ENCODE data around the gene ZSCAN32.
A peak's percentile ranks its signal among the peaks of the same experiment; 100 is the strongest.

The ZSCAN32 gene

GRCh38 chr16:3431779-3432219, 31.0 kb upstream of the ZSCAN32 start:
- Histone ChIP-seq H3K27ac (no peak overlapping the region), H3K4me1 (no peaks in the 10 kb centered on the region), H3K9me3 (no peaks in the 10 kb centered on the region), H3K4me3 (peak overlapping the region; percentile 14 to 20), H3K36me3 (peaks cover 14 to 24% (median 19%) of the 10 kb centered on the region in 3 donors), H3K27me3 (no peaks in the 10 kb centered on the region)
- TF ChIP-seq CTCF (IDR thresholded peaks at IDR 0.05): no peak
- DNase-seq: peak in 1 of 2 donors; percentile 24
- intact Hi-C loops (cut with DNase I; ENCODE audit: low total_unique reads): no loop called here

- Histone ChIP-seq H3K36me3 (peaks cover 22 to 26% (median 23%) of the 10 kb centered on the region in 3 donors), H3K27ac (no peak overlapping the region), H3K4me1 (no peaks in the 10 kb centered on the region), H3K27me3 (no peaks in the 10 kb centered on the region), H3K4me3 (no peak overlapping the region), H3K9me3 (peaks cover 34 to 80% (median 75%) of the 10 kb centered on the region in 3 donors)
- no peak for TF ChIP-seq CTCF (IDR thresholded peaks at IDR 0.05)
- intact Hi-C loops (cut with DNase I; ENCODE audit: low total_unique reads): no loop called here
- no peak for DNase-seq
These were observed 13.1 kb upstream of the ZSCAN32 start for GRCh38 chr16:3413730-3414379.

DNA sequence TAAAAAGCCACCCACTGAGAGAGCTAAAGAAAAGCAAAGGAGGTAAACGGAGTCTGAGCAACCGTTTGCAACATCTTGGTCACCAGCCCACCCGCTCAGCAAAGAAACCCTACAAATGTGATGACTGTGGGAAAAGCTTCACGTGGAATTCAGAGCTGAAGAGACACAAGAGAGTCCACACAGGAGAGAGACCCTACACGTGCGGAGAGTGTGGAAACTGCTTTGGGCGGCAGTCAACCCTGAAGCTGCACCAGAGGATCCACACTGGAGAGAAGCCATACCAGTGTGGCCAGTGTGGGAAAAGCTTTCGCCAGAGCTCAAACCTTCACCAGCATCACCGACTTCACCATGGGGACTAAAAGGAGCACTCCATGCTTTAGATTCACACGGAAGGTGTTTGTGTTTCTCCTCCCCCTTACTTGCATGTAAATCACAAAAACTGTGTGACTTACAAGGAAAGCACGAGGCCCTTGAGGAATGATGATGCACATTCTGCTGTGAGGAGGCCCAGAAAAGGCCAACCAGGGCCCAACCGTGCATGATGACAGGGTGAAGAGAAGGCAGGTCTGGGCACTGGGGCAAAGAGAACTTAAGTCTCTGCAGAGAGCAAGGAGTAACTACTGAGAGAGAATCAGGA, 7.9 kb upstream of the ZSCAN32 start:
- Histone ChIP-seq H3K36me3 (peaks cover 74 to 77% (median 75%) of the 10 kb centered on the region in 3 donors), H3K27me3 (no peaks in the 10 kb centered on the region), H3K4me1 (peaks cover 0 to 3% (median 3%) of the 10 kb centered on the region in 4 donors), H3K27ac (no peak overlapping the region), H3K4me3 (no peak overlapping the region), H3K9me3 (peaks cover 42 to 94% (median 74%) of the 10 kb centered on the region in 3 donors)
- no peak for DNase-seq
- TF ChIP-seq CTCF (IDR thresholded peaks at IDR 0.05): no peak
- intact Hi-C loops (cut with DNase I; ENCODE audit: low total_unique reads): no loop called here

DNA sequence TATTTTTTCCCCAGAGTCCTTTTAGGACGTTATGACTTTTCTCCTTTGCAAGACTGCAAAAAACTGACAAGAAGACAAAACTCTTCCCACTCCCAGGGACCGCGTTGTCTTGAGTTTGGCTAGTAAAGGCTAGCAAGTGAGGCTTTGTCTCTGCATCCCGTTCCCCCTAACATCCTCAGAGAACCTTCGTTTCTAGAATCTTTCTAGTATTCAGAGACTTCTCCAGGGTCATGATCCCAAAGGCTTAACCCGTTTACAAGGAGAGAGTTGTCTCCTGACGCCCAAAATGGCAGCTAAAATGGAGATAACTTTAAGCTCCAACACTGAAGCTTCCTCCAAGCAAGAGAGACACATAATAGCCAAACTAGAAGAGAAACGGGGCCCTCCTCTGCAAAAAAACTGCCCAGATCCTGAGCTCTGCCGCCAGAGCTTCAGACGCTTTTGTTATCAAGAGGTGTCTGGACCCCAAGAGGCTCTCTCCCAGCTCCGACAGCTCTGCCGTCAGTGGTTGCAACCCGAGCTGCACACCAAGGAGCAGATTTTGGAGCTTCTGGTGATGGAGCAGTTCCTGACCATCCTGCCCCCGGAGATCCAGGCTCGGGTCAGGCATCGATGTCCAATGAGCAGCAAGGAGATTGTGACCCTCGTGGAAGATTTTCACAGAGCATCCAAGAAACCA, 1.1 kb upstream of the ZSCAN32 start:
- peak overlapping the region; percentile 90 to 92 for H3K27ac ChIP-seq
- H3K4me3 ChIP-seq: peak overlapping the region; percentile 90 to 96
- peaks cover 52 to 56% (median 53%) of the 10 kb centered on the region in 3 donors for H3K36me3 ChIP-seq
- H3K27me3 ChIP-seq: no peaks in the 10 kb centered on the region
- no peak for DNase-seq
- H3K9me3 ChIP-seq: peaks cover 0 to 37% (median 25%) of the 10 kb centered on the region in 3 donors
- intact Hi-C loops (cut with DNase I; ENCODE audit: low total_unique reads): loop anchor here (1.0 kb wide), 1 partner anchor 56 kb away; no protein-coding TSS in a partner anchor
- peaks cover 0 to 35% (median 24%) of the 10 kb centered on the region in 4 donors for H3K4me1 ChIP-seq
- TF ChIP-seq CTCF (IDR thresholded peaks at IDR 0.05): no peak

DNA sequence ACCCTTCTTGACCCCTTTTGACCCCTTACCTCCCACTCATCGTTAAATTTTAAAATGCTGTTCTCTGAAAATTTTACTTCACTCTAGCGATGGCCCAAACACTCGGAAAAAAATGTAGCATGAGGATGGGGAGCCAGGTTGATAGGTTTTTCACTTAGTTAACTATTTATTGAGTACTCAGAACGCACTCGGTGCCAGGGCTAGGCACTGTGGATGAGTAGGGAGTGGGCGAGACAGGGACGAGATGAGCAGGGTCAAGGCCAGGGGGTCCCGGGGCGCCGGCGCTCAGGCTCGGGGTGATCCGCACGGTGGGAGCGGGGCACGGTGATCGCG, 392 bp downstream of the ZSCAN32 start:
- H3K36me3 ChIP-seq: peaks cover 52 to 56% (median 53%) of the 10 kb centered on the region in 3 donors

More for the DNA sequence above, 392 bp downstream of the ZSCAN32 start:
- peaks cover 0 to 35% (median 24%) of the 10 kb centered on the region in 4 donors for H3K4me1 ChIP-seq
- peaks cover 0 to 35% (median 28%) of the 10 kb centered on the region in 3 donors for H3K9me3 ChIP-seq
- intact Hi-C loops (cut with DNase I; ENCODE audit: low total_unique reads): no loop called here
- no peak for TF ChIP-seq CTCF (IDR thresholded peaks at IDR 0.05)
- H3K27me3 ChIP-seq: no peaks in the 10 kb centered on the region
- peak overlapping the region; percentile 90 to 96 for H3K4me3 ChIP-seq
- peak overlapping the region; percentile 90 to 92 for H3K27ac ChIP-seq
- no peak for DNase-seq

Data from tibial artery (tissue), 4 donors.